ENCODE data around the gene NDUFC2.
"Not testable (repeated sequence)": the region's sequence is repeated elsewhere in the genome, so short reads cannot be mapped to it uniquely, and the experiment has no call there.

Gene NDUFC2

DNA sequence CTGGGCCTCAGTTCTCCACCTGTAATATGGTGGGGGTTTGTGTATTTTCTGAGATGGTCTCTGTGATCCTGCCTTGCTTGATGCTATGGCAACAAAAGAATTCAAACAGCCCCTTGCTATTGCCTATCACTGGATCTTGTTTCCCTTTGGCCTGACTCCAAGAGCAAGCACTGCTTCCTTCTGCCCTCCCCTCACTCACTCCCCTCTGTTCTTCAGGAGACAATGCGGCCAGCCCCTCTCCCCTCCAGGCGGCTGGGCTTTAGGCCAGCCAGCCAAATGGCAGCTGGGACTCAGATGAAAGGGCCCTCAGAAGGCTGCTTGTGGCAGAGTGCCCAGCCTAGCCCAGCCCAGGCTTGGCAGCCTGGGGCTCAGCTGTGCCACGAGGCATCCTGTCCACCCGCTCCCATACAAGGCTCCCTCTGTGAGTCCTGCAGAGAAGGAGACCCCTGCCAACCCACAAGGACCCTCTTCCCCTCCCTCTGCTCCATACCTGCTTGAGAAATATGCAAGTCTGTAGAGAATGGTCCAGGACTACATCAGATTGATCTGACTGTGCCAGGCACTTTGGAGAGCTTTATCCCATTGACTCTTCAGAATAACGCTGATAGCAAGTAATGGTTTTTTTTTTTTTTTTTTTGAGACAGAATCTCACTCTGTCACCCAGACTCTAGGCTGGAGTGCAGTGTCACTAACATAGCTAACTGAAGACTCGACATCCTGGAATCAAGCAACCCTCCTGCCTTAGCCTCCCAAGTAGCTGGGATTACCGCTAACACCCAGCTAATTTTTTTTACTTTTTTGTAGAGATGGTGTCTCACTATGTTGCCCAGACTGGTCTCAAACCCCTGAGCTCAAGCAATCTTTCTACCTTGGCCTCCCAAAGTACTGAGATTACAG lies 49.0 kb downstream of the NDUFC2 start:
- no peak for DNase-seq (ENCODE audit: low read depth)

DNA sequence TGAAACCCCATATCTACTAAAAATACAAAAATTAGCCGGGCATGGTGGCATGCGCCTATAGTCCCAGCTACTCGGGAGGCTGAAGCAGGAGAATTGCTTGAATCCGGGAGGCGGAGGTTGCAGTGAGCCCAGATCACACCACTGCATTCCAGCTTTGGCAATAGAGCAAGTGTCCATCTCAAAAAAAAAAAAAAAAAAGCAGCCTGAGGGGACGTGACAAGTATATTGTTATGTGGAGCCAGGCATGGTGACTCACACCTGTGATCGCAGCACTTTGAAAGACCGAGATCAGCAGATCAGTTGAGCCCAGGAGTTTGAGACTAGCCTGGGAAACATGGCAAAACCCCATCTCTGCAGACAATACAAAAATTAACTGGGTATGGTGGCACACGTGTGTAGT lies 51.2 kb downstream of the NDUFC2 start:
- not testable (repeated sequence) for DNase-seq (ENCODE audit: low read depth)

DNA sequence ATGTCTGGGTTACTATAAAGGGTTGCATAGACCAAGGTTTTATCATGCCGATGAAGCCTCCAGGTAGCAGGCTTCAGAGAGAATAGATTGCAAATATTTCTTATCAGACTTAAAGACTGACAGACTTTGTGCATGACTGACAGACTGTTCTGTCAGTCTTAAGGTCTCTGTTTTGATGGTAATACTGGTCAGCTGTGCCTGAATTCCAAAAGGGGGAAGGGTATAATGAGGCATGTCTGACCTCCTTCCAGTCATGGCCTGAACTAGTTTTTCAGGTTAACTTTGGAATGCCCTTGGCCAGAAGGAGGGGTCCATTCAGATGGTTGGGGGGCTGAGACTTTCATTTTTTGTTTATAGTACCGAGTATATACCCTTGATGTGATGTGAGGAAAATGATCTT lies 51.9 kb downstream of the NDUFC2 start:
- no peak for DNase-seq (ENCODE audit: low read depth)

DNA sequence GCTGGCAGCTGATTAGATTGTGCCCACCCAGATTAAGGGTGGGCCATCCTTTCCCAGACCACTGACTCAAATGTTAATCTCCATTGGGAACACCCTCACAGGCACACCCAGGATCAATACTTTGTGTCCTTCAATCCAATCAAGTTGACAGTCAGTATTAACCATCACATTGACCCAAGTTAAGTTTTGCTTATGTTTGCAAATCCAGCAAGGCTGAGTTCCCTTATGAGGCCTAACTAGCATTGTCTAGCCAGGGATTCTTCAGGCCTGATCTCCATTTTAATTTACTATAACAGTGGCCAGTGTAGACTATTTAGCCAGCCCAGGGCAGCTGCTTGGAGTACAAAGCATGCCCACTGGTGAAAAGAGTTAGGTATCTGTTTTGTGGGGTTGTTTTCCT lies 54.3 kb downstream of the NDUFC2 start:
- DNase-seq (ENCODE audit: low read depth): no peak

DNA sequence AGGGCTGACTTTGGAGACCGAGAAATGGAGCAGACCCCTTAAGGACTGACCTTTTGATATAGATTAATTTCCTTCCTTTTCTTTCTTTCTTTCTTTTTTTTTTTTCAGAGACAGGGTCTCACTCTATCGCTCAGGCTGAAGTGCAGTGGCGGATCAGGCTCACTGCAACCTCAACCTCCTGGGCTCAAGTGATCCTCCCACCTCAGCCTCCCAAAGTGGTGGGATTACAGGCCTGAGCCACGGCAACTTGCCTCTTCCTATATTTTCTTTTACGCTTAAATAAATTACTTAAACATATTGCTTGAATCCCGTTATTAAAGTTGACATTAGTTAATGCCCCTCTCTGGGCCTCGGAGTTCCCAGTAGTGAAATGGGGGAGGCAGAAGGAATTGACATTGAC lies 56.2 kb downstream of the NDUFC2 start:
- no peak for DNase-seq (ENCODE audit: low read depth)

DNA sequence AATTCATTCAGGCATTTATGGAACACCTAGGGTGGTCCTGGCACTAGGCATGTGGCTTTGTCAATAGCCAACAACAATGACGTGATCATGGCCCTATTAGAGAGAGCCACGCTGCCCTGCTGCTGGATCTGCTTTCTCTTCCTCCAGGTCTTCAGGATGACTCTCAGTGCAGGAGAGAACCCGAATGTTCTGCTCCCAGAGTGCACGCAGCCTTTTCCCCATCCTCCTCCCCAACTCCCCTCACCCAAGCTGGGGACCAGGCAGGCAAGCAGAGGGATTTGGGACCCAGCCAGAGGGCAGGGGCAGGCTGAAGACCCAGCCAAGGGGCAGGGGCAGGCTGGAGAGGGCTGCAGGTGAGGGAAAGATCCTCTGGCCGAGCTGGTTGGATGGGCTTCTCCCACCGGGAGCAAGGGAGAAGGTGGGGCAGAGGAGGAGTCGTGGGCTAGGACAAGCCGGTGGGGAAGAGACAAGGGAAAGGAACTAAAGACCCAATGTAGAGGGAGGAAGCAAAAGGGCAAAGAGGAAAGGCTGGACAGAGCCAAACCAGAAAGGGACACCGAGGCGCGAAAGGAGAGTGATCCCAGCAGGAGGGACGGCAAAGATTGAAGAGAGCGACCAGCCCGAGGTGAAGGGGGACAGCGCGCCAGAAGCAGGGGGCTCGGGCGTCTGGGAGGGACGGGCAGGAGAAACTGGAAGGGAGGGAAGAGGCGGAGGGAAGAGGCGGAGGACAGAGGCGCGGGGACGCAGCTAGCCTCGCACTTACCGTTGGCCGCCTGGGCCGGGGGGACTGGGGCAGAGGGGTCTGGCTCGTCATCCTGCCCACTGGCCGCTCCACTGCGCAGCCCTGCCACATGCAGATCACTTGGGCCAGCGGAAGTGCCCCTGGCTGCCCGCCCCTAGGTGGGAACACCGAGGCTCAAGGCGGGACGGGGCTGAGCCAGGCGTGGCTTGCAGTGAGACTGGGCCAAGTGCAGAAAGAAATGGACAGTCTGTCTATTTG lies 57.0 kb downstream of the NDUFC2 start, which contains the start of gene KCTD14:
Gene KCTD14 (minus strand): TSS at position 880 of the 1,000 bp plus-strand sequence. CDS start 27 bp downstream, at position 853.
- DNase-seq (ENCODE audit: low read depth): no peak

DNA sequence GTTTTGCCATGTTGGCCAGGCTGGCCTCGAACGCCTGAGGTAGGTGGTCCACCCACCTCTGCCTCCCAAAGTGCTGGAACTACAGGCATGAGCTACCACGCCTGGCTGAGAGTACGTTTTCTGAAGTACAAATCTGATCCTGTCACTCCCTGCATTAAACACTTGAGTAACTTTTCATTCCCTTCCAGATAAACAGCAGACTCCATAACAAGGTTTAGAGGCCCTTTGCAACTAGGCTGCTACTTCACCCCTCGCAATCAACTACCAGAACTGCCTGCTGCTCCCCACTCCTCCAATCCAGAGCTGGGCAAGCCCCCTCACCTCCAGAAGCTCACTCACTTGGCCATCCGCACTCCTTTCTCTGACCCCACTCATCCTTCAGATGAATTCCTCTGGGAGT lies 58.1 kb downstream of the NDUFC2 start:
- DNase-seq (ENCODE audit: low read depth): no peak

DNA sequence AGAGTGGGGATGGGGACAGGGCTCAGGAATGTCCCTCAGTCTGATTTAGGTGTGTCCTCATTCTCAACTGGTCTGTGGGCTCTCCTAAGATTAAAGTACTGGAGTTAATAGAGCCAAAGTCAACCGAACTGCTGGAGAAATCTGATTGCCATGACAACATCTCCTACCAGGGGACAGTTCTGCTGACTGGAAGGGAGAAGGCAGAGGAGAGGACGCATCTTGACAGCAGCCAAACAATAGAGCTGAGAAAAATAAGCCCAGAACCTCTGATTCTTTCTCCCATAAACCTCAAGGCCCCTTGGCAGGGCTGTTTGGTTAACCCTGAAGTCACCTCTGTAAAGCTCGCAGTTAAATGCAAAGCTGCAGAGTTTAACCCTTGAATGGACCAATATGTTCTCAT lies 59.4 kb downstream of the NDUFC2 start:
- DNase-seq (ENCODE audit: low read depth): no peak

DNA sequence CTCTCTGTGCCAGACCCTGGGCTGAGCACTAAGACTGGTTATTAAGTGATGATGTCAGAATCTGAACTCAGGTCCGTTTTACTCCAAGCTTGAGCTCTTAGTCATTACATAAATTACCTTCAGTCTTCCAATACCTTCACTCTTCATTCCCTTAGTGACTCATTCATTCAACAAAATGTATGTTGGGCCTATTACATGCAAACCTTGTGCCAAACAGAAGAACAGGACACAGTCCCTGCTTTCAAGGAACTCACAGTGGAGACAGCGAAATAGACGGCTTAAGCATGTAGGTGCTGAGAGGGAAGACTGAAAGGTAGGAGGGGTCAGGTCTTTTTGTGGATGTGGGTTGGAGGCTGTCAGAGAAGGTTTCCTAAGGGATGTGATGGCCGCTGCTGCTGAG lies 59.9 kb downstream of the NDUFC2 start:
- no peak for DNase-seq (ENCODE audit: low read depth)

All from HS-5 (cell line).